Cortex of kidney (tissue), 1 donor: Measurements from ENCODE around the gene SATB1.

Source experiments
- DNase-seq: peaks from one replicate; lab custom pipeline; 2025; lab: John Stamatoyannopoulos, UW

SATB1 gene

GRCh38 chr3:18401300-18401961 lies 23.7 kb downstream of the SATB1 start:
- DNase-seq: no peak

- no peak for DNase-seq
Observed at GRCh38 chr3:18398448-18398847, 26.7 kb downstream of the SATB1 start.

GRCh38 chr3:18396428-18396827 lies 28.7 kb downstream of the SATB1 start:
- DNase-seq: no peak

- no peak for DNase-seq
Observed at GRCh38 chr3:18394384-18394995, 30.6 kb downstream of the SATB1 start.

- DNase-seq: no peak
Observed at GRCh38 chr3:18393906-18394305, 31.2 kb downstream of the SATB1 start.

GRCh38 chr3:18390024-18390660 lies 35.0 kb downstream of the SATB1 start:
- no peak for DNase-seq

- no peak for DNase-seq
Observed at GRCh38 chr3:18389108-18389733, 35.9 kb downstream of the SATB1 start.

GRCh38 chr3:18386274-18386890 lies 38.8 kb downstream of the SATB1 start:
- no peak for DNase-seq

GRCh38 chr3:18385706-18386105 lies 39.4 kb downstream of the SATB1 start:
- no peak for DNase-seq

- DNase-seq: no peak
Observed at GRCh38 chr3:18382760-18383369, 42.3 kb downstream of the SATB1 start.

GRCh38 chr3:18379647-18380046 lies 45.5 kb downstream of the SATB1 start:
- no peak for DNase-seq

- no peak for DNase-seq
Observed at GRCh38 chr3:18378218-18378617, 46.9 kb downstream of the SATB1 start.

GRCh38 chr3:18376682-18377081 lies 48.5 kb downstream of the SATB1 start:
- DNase-seq: no peak

- no peak for DNase-seq
Observed at GRCh38 chr3:18372786-18373405, 52.2 kb downstream of the SATB1 start.

GRCh38 chr3:18370672-18371071 lies 54.5 kb downstream of the SATB1 start:
- DNase-seq: no peak

- DNase-seq: no peak
Observed at GRCh38 chr3:18369551-18370185, 55.5 kb downstream of the SATB1 start.

GRCh38 chr3:18366258-18366657 lies 58.9 kb downstream of the SATB1 start:
- DNase-seq: no peak

- DNase-seq: no peak
Observed at GRCh38 chr3:18363338-18363737, 61.8 kb downstream of the SATB1 start.

GRCh38 chr3:18357747-18358146 lies 67.4 kb downstream of the SATB1 start:
- no peak for DNase-seq

GRCh38 chr3:18355832-18356231 lies 69.3 kb downstream of the SATB1 start:
- no peak for DNase-seq

- DNase-seq: no peak
Observed at GRCh38 chr3:18354701-18355100, 70.4 kb downstream of the SATB1 start.
